Fibroblast of mammary gland (primary cell): ENCODE results near the gene RBP3.

Experiments used
- DNase-seq: peaks from one replicate; pipeline ENCODE4 v3.0.0-alpha.2; 2010; ENCODE audit warnings: low read depth
- H3K4me3 ChIP-seq: 2 replicates; pipeline ENCODE4 v1.5.1; 2011; ENCODE audit warnings: low read depth, mild to moderate bottlenecking, low read length, moderate library complexity; ENCODE audit not compliant: control insufficient read depth
- CTCF ChIP-seq: conservative IDR thresholded peaks from 2 replicates; pipeline ENCODE4 v1.5.1; 2011; ENCODE audit warnings: low read depth, low read length, inconsistent platforms; ENCODE audit not compliant: control insufficient read depth, insufficient read depth

Gene RBP3

GRCh38 chr10:47356708-47357107 is 8.5 kb downstream of the RBP3 start:
- no peak for TF ChIP-seq CTCF
- DNase-seq: no peak

GRCh38 chr10:47357131-47357582 is 9.0 kb downstream of the RBP3 start:
- no peak for TF ChIP-seq CTCF
- no peak overlapping the region for H3K4me3 ChIP-seq
- DNase-seq: no peak

More at GRCh38 chr10:47356708-47357107, 8.5 kb downstream of the RBP3 start:
- no peak overlapping the region for H3K4me3 ChIP-seq

- TF ChIP-seq CTCF: no peak
- DNase-seq: no peak
- H3K4me3 ChIP-seq: no peak overlapping the region
These were observed 9.7 kb downstream of the RBP3 start for GRCh38 chr10:47357911-47358310.

GRCh38 chr10:47358457-47358856 is 10.3 kb downstream of the RBP3 start:
- no peak overlapping the region for H3K4me3 ChIP-seq
- TF ChIP-seq CTCF: no peak
- DNase-seq: no peak

- H3K4me3 ChIP-seq: no peak overlapping the region
- TF ChIP-seq CTCF: no peak
- DNase-seq: no peak
These were observed 10.9 kb downstream of the RBP3 start for GRCh38 chr10:47359101-47359500.

- H3K4me3 ChIP-seq: no peak overlapping the region
- no peak for DNase-seq
- TF ChIP-seq CTCF: no peak
These were observed 11.7 kb downstream of the RBP3 start for GRCh38 chr10:47359626-47360418.
